ENCODE measurements around the gene SLC9A3. TPM values are rescaled to one million over a fixed set of nuclear protein-coding genes. Genes with fewer than 3 reads are reported as not detected.

The SLC9A3 gene
- polyA plus RNA-seq, 10 donors: 1.3 to 3.3 (median 1.9) TPM

GRCh38 chr5:526456-527088, 2.3 kb upstream of the SLC9A3 start:
- DNase-seq: no peak

GRCh38 chr5:525916-526315, 1.7 kb upstream of the SLC9A3 start:
- DNase-seq: no peak

GRCh38 chr5:524973-525761, 918 bp upstream of the SLC9A3 start:
- DNase-seq: no peak

- DNase-seq: no peak
Observed at GRCh38 chr5:523441-524222, 617 bp downstream of the SLC9A3 start.

- no peak for DNase-seq
Observed at GRCh38 chr5:522899-523440, 1.3 kb downstream of the SLC9A3 start.

- DNase-seq: no peak
Observed at GRCh38 chr5:522116-522515, 2.1 kb downstream of the SLC9A3 start.

- DNase-seq: no peak
Observed at GRCh38 chr5:521680-522079, 2.6 kb downstream of the SLC9A3 start.

GRCh38 chr5:520850-521226, 3.4 kb downstream of the SLC9A3 start:
- DNase-seq: no peak

GRCh38 chr5:520196-520849, 3.9 kb downstream of the SLC9A3 start:
- no peak for DNase-seq

- no peak for DNase-seq
Observed at GRCh38 chr5:518721-519120, 5.5 kb downstream of the SLC9A3 start.

GRCh38 chr5:517535-518100, 6.6 kb downstream of the SLC9A3 start:
- no peak for DNase-seq

GRCh38 chr5:516980-517379, 7.3 kb downstream of the SLC9A3 start:
- no peak for DNase-seq

- no peak for DNase-seq
Observed at GRCh38 chr5:516338-516925, 7.8 kb downstream of the SLC9A3 start.

- DNase-seq: no peak
Observed at GRCh38 chr5:515273-515836, 8.9 kb downstream of the SLC9A3 start.

- no peak for DNase-seq
Observed at GRCh38 chr5:514673-515072, 9.6 kb downstream of the SLC9A3 start.

GRCh38 chr5:514101-514485, 10.2 kb downstream of the SLC9A3 start:
- DNase-seq: no peak

GRCh38 chr5:513216-514100, 10.8 kb downstream of the SLC9A3 start:
- no peak for DNase-seq

GRCh38 chr5:511476-511875, 12.8 kb downstream of the SLC9A3 start:
- DNase-seq: no peak

- no peak for DNase-seq
Observed at GRCh38 chr5:510521-510920, 13.7 kb downstream of the SLC9A3 start.

All from muscle of back (tissue), 11 donors.